Thoracic aorta (tissue), 2 donors: ENCODE results near the gene MAGEA11. TPM values are rescaled to one million over a fixed set of nuclear protein-coding genes. Genes with fewer than 3 reads are reported as not detected.
"Not testable (repeated sequence)": the region's sequence is repeated elsewhere in the genome, so short reads cannot be mapped to it uniquely, and the experiment has no call there.

Experiments
- ATAC-seq: fragments of 150-250 bp; one replicate; pipeline ENCODE4 v1.8.0; 2017; ENCODE audit warnings: low read depth; ENCODE audit not compliant: insufficient number of reproducible peaks, low FRiP score
- DNase-seq: peaks from one replicate; pipeline ENCODE4 v3.0.0-alpha.2; 2020; ENCODE audit warnings: low spot score
- H3K27ac ChIP-seq, 2 donors: fragments of 200-600 bp; sonication (generic); 1 replicate in 1 of 2; 2 replicates in 1 of 2; pipeline ENCODE4 v1.5.1; 2016; ENCODE audit warnings: mild to moderate bottlenecking in 2 of 2, moderate library complexity in 2 of 2
- H3K27me3 ChIP-seq: fragments of 200-600 bp; sonication (generic); replicated peaks from 2 replicates; pipeline ENCODE4 v1.6.0; 2016; ENCODE audit warnings: mild to moderate bottlenecking; ENCODE audit not compliant: insufficient read depth
- H3K36me3 ChIP-seq: fragments of 200-600 bp; sonication (generic); one replicate; pipeline ENCODE4 v1.5.1; 2016
- H3K4me1 ChIP-seq, 2 donors: fragments of 200-600 bp; sonication (generic); 1 replicate in 1 of 2; 2 replicates in 1 of 2; pipeline versions ENCODE4 v1.5.1 to v1.6.0; 2016; ENCODE audit warnings: low read depth in 2 of 2, mild to moderate bottlenecking in 1 of 2; ENCODE audit not compliant: control insufficient read depth in 1 of 2
- H3K4me3 ChIP-seq: fragments of 200-600 bp; sonication (generic); 2 replicates; pipeline ENCODE4 v1.5.1; 2016; ENCODE audit warnings: mild to moderate bottlenecking
- H3K9me3 ChIP-seq: fragments of 200-600 bp; sonication (generic); 2 replicates; pipeline ENCODE4 v1.5.1; 2016
- CTCF ChIP-seq: fragments of 200-600 bp; sonication (generic); IDR thresholded peaks from one replicate; pipeline ENCODE4 v1.5.1; 2019; ENCODE audit warnings: antibody characterized with exemption
- total RNA-seq, 2 donors: library from RNA; depleted of rRNA; stranded (reverse); fragments of >200 nt; gene quantifications; one replicate each; pipeline versions ENCODE4 v1.1.0 to v1.2.3, GENCODE V29; 2016

MAGEA11 gene
- not detected for total RNA-seq

GRCh38 chrX:149711545-149712236 is at the start of gene MAGEA11:
Gene MAGEA11, plus strand, starts transcription at chrX:149712060. Its CDS starts 1,100 bp downstream, at chrX:149713160.
- Histone ChIP-seq H3K9me3 (no peaks in the 10 kb centered on the region), H3K4me1 (no peaks in the 10 kb centered on the region), H3K27ac (no peak within 1 kb of the TSS), H3K27me3 (no peaks in the 10 kb centered on the region), H3K4me3 (no peak within 1 kb of the TSS), H3K36me3 (no peaks in the 10 kb centered on the region)
- ATAC-seq (no peak), DNase-seq (no peak)
- TF ChIP-seq CTCF, result no peak

- H3K4me3 ChIP-seq, H3K27me3 ChIP-seq, H3K9me3 ChIP-seq, DNase-seq, H3K36me3 ChIP-seq, H3K4me1 ChIP-seq, ATAC-seq, H3K27ac ChIP-seq: not testable (repeated sequence)
Measured at GRCh38 chrX:149675088-149675487, 36.8 kb upstream of the MAGEA11 start.

GRCh38 chrX:149675554-149675953 is 36.3 kb upstream of the MAGEA11 start:
- not testable (repeated sequence) for DNase-seq

GRCh38 chrX:149679164-149679678 is 32.6 kb upstream of the MAGEA11 start:
- ATAC-seq, H3K36me3 ChIP-seq, H3K4me3 ChIP-seq, H3K9me3 ChIP-seq, H3K27me3 ChIP-seq, H3K27ac ChIP-seq, H3K4me1 ChIP-seq, DNase-seq: not testable (repeated sequence)

More at GRCh38 chrX:149675554-149675953, 36.3 kb upstream of the MAGEA11 start:
- H3K27ac ChIP-seq, H3K4me1 ChIP-seq, ATAC-seq, H3K4me3 ChIP-seq, H3K9me3 ChIP-seq, H3K27me3 ChIP-seq, H3K36me3 ChIP-seq: not testable (repeated sequence)

- ATAC-seq (no peak), DNase-seq (no peak)
- Histone ChIP-seq H3K4me3 (no peak overlapping the region), H3K9me3 (no peaks in the 10 kb centered on the region), H3K27ac (no peak overlapping the region), H3K36me3 (no peaks in the 10 kb centered on the region), H3K27me3 (no peaks in the 10 kb centered on the region), H3K4me1 (no peaks in the 10 kb centered on the region)
- no peak for TF ChIP-seq CTCF
Measured at GRCh38 chrX:149681182-149681581, 30.7 kb upstream of the MAGEA11 start.

GRCh38 chrX:149682031-149682430 is 29.8 kb upstream of the MAGEA11 start:
- DNase-seq (no peak), ATAC-seq (no peak)
- Histone ChIP-seq H3K36me3 (no peaks in the 10 kb centered on the region), H3K4me1 (no peaks in the 10 kb centered on the region), H3K4me3 (no peak overlapping the region), H3K27ac (no peak overlapping the region), H3K27me3 (no peaks in the 10 kb centered on the region), H3K9me3 (no peaks in the 10 kb centered on the region)
- no peak for TF ChIP-seq CTCF
